GF-D8 (cell line): Measurements from ENCODE around the gene ME2.
"Not testable (repeated sequence)": the region's sequence is repeated elsewhere in the genome, so short reads cannot be mapped to it uniquely, and the experiment has no call there.

Experiments used
- DNase-seq: peaks from one replicate; lab custom pipeline; 2025; lab: John Stamatoyannopoulos, UW

ME2 gene

DNA sequence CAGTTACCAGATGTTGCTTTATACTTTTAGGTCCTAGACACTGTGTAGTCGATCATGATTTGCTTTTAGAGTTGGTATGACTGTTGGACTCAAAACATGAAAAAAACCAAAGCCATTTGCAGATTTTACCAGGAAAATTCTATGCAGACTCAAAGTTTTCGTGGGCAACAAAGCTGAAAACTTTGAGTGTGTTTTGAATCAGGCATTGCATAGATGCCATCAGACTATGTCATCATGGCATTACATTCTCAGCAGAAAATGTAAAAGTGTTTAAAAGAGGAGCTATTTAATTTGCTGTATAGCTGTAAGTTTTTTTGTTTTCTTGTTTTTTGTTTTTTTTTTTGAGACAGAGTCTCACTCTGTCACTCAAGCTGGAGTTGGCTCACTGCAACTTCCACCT lies 45.5 kb downstream of the ME2 start:
- DNase-seq: no peak

DNA sequence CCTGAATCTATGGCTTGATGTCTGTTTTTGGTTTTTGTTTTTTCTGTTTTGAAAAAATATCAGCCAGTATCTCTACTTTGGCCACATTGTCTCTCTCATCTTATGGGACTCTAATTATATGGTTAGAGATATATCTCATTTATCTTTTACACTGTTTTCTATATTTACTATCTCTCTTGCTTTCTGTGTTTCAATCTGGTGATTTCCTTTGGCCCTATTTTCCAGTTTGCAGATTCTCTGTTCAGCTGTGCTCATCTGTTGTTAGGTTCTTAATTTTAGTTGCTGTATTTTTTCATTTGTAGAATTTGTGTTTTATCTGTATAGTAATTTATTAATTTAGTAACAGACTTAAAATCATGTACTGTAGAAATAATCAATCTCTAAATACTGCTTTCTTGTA lies 47.6 kb downstream of the ME2 start:
- no peak for DNase-seq

DNA sequence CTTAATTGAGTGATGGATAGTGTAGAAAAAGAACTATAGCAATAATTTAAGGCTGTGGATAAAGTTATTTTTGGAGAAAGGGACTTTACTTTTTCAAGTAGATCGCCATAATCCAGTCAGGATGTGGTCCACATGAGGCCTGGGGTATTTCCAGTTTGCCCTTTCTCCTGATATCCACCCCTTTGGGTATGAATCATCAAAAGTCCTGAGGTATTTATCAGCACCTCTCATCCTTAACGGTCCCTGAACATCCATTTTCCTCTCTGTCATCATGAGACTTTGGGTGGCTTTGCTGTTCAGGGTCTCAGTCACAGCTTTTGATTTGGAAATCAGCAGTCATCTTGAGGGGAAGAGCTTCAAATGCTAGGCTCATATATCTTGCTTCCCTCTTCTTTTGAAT lies 49.6 kb downstream of the ME2 start:
- no peak for DNase-seq

DNA sequence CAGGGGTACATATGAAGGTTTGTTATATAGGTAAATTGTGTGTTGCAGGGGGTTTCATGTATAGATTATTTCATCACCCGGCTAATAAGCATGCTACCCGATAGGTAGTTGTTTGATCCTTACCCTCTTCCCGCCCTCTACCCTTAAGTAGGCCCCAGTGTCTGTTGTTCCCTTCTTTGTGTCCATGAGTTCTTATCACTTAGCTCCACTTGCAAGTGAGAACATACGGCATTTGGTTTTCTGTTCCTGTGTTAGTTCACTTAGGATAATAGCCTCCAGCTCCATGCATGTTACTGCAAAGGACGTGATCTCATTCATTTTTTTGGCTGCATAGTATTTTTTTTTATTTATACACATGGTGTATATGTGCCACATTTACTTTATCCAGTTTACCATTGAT lies 54.8 kb downstream of the ME2 start:
- DNase-seq: no peak

DNA sequence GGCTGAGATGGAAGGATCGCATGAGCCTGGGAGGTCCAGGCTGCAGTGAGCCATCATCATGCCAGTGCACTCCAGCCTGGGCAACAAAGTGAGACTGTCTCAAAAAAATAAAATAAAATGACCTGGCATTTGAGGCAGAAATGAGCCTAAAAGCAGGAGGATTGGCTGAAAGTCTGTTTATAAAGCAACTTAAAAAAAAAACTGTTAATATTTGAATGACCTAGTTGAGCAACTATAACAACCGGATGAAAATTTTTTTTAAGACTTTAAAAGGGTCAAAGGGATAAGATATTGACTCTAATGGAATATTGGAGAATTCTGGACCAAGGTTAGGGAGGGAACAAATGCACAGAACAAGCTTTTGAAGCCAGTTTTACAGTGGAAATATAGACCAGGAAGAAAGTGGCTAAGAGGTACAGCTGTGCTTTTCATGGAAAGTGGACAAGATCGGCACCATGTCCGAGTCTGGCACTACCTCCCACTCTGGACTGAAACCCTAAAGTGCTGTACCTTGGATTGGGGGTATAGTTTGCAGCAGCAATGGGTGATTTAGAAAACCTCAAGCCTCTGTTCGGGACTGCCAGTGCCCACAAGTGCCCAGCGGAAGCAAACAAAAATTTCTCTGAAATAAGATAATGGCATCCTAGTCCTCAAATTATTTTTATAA lies 55.8 kb downstream of the ME2 start:
- DNase-seq: no peak

DNA sequence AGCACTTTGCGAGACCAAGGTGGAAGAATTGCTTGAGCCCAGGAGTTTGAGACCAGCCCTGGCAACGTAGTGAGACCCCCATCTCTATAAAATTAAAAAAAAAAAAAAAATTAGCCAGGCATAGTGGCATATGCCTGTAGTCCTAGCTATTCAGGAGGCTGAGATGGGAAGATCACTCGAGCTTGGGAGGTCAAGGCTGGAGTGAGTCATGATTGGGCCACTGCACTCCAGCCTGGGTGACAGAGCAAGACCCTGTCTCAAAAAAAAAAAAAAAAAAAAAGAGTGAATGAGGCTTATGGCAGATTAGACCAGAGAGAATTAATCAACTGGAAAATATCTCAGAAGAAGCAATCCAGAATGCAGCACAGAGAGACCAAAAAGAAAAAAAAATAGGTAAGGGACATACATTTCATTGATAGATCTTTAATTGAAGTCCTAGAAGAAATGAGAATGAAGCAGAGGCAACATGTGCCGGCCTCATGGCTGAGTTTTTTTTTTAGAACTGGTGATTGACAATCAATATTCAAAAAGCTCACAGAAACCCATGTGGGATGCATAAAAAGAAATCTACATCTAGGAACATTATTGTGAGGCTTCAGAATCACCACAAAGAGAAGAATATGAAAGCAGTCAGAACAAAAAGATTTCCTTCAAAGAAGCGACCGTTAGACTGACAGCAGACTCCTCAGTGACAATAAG lies 56.7 kb downstream of the ME2 start:
- no peak for DNase-seq

DNA sequence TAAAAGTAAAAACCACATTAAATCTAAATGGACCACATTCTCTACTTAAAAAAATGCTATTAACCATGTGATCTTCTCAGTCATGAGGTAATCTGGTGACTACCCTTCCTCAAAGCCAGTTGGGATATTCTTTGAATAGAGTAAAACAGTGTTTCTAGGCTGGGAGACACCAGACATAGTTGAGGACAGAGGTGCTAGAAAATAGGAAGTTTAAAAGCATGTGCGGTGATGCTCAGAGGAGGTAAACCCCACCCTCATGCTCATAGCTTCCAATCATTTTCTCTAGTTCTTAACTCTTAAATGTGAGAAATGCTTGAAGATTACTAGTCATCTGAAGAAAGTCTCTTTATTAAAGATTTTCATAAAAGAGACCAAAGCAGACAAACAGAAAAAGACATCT lies 58.3 kb downstream of the ME2 start:
- DNase-seq: no peak

DNA sequence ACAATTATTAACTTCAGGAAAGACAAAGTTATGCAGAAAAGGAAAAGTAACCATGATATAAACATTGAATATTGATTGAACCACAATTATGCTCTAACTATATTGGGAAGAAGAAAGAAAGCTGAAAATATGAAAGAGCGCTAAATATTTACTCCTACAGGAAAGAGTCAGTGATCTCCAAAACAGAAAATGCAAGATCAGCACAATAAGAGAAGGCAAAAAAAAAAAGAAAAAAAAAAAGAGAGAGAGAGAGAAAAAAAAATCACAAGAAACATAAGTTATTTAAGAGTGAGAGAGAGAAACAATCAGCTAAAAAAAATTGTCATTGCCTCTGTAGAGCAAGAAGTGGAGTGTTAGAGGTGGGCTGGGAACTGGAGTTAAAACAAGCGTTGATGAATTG lies 60.0 kb downstream of the ME2 start:
- DNase-seq: no peak

DNA sequence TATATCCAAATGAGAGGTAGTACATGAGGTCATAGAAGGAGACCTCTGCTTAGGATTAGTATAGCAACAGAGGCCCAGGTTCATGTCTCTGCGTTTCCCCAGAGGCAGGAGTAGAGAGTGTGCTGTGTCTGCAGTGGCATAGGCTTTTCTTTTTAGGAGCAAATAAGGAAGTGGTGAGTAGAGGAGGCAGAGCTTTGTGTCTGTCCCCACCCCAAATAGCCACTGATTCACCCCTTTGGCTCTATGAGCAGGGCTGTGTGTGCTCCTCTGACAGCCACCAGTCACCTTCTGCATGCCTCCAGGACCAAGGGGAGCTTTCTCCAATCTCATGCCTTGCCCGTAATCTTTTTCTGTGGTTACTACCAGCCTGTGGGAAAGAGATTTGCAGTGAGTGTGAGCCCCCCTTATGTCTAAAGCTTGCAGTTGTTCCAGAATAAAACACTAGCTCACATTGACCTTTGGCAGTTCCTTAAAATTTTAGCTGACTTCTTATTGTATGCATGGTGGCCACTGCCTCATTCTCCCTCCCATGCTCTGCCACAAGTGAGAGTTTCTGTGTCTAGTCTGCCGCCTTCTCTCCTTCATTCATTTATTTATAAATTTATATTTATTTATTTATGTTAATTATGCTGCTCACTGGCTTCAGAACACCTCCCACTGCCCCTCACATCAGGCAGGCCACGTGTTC lies 65.5 kb downstream of the ME2 start:
- no peak for DNase-seq

DNA sequence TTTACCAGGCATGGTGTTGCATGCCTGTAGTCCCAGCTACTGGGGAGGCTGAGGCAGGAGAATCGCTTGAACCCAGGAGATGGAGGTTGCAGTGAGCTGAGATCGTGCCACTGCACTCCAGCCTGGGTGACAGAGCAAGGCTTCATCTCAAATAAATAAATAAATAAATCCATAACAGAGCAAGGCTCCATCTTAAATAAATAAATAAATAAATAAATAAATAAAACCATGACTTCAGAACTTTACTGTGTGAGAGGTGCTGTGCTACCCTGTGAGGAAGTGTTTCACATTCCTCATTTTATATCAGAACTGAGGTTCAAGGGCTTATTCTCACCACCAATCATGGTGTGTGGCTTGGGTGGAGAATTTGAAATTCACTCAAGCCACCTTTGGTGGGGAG lies 67.0 kb downstream of the ME2 start:
- DNase-seq: not testable (repeated sequence)

DNA sequence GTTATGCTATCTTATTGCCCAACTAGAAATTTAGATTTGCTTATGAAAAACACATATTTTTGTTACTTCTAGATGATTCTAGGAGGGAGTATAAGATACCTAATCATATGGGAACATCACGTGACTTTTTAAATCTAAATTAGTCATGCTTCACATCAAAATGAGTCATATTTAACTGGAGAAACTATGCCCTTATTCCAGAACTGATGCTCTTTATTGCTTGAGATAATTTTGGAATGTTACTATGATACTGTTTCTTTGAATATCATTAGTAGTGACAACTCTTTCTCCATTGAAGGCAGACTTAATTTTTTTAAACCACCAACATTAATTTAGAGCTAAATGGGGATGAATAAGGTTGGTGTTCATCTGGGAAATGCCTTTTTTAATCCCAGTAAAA lies 69.0 kb downstream of the ME2 start:
- no peak for DNase-seq

DNA sequence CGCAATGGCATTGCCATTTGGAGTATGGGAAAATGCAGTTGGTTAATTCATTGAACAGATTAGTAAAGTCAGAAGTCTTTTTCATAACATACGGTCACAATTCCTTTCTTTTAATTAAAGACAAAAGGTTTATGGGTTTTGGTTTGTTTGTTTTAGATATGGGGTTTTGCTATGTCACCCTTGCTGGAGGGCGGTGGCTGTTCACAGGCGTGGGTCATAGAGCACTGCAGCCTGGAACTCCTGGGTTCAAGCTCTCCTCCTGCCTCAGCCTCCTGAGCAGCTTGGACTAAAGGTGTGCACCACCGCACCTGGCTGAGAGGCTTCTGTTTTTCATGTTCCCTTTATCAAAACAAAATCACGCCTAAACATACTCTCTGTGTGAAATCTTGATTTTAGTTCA lies 70.3 kb downstream of the ME2 start:
- DNase-seq: no peak

DNA sequence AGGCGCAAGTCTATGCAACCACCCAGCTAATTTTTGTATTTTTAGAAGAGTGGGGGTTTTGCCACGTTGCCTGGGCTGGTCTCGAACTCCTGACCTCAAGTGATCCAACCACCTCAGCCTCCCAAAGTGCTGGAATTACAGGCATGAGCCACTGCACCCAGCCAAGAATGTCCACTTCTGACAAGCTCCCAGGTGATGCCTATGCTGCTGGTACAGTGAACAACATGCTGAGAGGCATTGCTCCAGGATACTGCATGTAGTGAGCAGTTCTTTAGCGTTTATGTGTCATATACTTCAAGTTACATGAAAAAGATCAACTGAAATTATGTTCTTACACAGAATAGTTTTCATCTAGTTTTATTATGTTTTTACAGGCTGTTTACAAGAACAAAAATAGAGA lies 71.7 kb downstream of the ME2 start:
- no peak for DNase-seq

DNA sequence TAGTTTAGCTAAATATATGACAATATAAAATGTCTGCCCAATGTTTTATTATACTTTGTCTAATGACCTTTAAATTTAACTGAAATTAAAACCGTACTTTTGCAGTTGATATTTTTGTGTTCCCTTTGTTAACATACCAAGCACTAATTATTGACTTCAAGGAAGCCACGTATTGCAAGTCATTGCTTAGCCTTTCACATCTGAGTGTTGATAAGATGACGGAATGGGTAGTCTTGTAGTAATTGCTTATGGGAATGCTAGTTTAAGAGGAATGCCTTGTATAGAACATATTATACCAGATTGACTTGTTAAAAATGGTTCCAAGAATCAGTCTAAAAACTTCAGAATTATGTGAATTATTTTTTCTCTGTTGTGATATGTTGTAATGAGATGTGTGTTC lies 74.9 kb downstream of the ME2 start:
- no peak for DNase-seq

DNA sequence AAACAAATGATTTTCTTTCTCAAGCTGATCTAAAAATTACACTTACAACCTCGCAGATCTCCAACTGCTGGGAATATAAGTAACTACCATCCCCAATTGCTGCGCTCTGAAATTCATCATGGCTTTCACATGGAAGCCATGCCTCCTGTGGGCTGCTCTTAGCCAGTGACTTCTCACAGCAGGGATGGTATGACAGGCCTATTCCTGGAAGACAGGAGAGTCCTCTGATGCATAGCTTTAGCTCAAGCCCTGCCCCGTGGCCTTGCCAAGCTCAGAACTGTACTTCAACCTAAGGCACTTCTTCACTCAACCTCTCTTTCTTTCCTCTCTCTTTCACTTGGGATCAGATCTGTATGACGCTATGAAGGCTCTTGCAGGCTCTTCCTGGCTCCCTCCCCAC lies 76.3 kb downstream of the ME2 start:
- no peak for DNase-seq

DNA sequence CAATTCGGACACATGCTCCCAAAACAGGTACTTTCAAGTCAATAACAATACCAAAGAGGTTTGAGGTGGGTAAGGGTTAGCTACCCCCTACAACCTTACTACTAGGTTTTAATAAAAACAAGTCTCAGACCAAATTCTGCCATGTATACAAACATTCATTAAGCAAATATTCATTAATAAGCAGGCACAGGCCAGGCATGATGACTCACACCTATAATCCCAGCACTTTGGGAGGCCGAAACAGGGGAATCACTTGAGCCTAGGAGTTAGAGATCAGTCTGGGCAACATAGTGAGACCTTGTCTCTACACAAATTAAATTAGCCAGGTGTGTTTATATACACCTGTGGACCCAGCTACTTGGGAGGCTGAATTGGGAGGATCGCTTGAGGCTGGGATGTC lies 77.2 kb downstream of the ME2 start:
- no peak for DNase-seq

DNA sequence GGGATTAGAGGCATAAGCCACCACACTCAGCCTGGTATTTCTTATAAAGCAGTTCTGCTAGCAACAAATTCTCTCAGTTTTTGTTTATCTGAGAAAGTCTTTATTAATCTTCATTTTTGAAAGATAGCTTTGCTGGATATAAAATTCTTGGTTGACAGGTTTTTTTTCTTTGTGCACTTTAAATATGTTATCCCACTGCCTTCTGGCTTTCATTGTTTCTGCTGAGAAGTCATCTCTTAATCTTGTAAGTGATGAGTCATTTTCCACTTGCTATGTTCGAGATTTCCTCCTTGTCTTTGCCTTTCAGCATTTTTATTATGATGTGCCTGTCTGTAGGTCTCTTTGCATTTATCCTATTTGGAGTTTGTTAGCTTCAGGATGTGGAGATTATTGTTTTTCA lies 83.1 kb downstream of the ME2 start:
- DNase-seq: no peak

DNA sequence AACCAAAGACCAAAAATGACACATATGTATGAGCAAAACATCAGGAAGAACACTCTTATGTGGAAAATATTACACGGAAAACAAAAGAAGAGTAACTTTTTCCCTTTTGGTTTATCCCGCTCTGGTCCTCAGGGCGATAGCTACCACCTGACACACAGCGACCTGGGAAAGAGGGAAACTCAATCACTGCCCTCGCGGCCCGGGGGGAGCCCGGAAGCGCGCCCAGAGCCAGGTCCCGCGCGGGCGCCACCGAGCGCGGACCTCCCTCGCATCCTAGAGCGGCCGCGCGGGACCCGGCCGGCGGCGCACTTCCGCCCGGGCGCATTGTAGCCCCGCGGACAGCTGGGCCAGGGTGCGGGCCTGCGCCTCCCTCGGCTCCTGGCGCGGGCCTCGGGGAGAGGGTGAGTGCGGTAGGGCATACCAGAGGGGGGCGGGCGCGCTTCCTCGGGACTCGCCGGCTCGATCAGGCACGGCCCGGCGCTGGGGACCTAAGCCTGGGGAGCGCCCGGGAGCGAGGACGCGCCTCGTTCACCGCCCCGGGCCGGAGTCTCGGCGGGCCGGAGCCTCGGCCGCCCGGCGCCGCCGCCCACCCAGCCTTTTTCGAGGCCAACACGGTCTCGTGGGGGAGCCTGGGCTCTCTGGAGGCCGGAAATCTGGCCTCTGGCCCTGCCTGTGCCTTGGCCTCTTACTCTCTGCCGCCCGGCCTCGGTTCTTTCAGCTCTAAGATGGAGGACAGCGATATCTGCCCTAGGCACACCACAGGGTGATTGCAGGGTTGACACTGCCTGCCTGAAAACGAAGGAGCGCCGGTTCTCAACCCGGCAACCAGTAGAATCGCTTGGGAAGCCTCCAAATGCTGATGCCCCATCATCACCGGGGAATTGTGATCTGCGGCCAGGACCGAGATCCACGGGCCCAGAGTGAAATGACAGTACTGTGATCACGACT lies 89.1 kb downstream of the ME2 start, which contains the start of gene ELAC1:
TSS of gene ELAC1 (plus strand) at position 327 of the 948 bp plus-strand sequence. CDS start 6,365 bp downstream, outside the sequence.
- peak; percentile 56 for DNase-seq

DNA sequence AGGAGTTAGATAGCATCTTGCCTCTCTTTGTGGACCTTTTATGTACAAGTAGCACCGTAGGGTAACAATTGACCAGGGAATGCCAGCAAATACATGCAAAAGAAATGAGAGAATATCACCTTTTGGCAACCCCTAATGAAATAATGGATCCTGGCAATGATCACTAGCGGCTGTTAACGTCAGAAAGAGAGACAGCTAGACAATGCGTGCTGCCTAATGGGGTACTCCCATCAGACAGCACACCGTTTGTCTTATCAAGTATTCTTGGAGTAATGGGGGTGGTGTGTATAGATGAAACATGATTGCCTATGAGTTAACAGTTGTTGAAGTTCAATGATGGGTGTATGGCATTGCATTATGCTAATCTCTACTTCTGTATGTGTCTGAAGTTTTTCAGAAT lies 90.5 kb downstream of the ME2 start:
- no peak for DNase-seq

DNA sequence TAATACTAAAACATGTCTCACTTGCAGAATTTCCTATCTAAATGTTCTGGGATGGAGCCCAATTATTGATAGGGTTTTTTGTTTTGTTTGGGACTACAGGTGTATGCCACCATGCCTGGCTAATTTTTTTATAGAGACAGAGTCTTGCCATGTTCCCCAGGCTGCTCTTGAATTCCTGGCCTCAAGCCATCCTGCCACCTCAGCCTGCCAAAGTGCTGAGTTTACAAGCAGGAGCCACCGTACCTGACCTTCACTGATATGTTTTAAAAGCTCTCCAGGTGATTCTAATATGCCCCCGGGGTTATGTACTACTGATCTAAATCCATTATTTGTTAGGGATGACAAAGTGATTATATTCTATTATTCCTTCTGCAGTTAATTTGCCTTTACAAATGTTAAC lies 91.1 kb downstream of the ME2 start:
- no peak for DNase-seq

DNA sequence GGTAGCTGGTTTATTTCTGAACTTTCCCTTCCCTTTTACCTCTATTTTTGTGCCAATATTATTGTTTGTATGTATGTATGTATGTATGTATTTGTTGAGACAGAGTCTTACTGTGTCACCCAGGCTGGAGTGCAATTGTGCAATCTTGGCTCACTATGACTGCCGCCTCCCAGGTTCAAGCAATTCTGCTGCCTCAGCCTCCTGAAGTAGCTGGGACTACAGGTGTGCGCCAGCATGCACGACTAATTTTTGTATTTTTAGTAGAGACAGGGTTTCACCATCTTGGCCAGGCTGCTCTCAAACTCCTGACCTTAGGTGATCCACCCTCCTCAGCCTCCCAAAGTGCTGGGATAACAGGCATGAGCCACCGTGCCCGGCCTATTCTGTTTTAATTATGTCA lies 93.5 kb downstream of the ME2 start:
- DNase-seq: not testable (repeated sequence)
